Left renal pelvis (tissue), 4 donors: ENCODE measurements around the gene UNC13C. TPM values are rescaled to one million over a fixed set of nuclear protein-coding genes. Genes with fewer than 3 reads are reported as not detected.
A peak's percentile ranks its signal among the peaks of the same experiment; 100 is the strongest.
"Not testable (repeated sequence)": the region's sequence is repeated elsewhere in the genome, so short reads cannot be mapped to it uniquely, and the experiment has no call there.

ENCODE experiments used
- DNase-seq, 4 donors: peaks; one replicate each; pipeline ENCODE4 v3.0.0-alpha.2; 2013; ENCODE audit warnings: low read depth in 4 of 4, low spot score in 3 of 4
- polyA plus RNA-seq, 4 donors: library from polyadenylated mRNA; unstranded; fragments of 120-200 nt; gene quantifications; one replicate each; pipeline ENCODE4 v1.2.1, GENCODE V29; 2013; ENCODE audit not compliant: insufficient read length in 4 of 4

Gene UNC13C
- polyA plus RNA-seq, result 1 to 10 TPM; 2.0 to 10.0 (median 9.2) TPM

- peak in 1 of 4 donors; percentile 19 for DNase-seq
Observed at GRCh38 chr15:53978253-53978906, at the start of gene UNC13C. Gene UNC13C (plus strand): TSS chr15:53978441. CDS start chr15:54012904, 34,463 bp downstream.

- no peak for DNase-seq
Observed at GRCh38 chr15:53936137-53936536, 42.1 kb upstream of the UNC13C start.

GRCh38 chr15:53937632-53938031, 40.6 kb upstream of the UNC13C start:
- not testable (repeated sequence) for DNase-seq

GRCh38 chr15:53950572-53950971, 27.7 kb upstream of the UNC13C start:
- no peak for DNase-seq

- DNase-seq, result no peak
Observed at GRCh38 chr15:53955396-53955795, 22.8 kb upstream of the UNC13C start.

GRCh38 chr15:53962646-53963561, 15.3 kb upstream of the UNC13C start:
- no peak for DNase-seq

GRCh38 chr15:53963801-53964200, 14.4 kb upstream of the UNC13C start:
- DNase-seq, result no peak

- DNase-seq, result no peak
Observed at GRCh38 chr15:53974121-53974520, 4.1 kb upstream of the UNC13C start.

- DNase-seq, result no peak
Observed at GRCh38 chr15:53974813-53975212, 3.4 kb upstream of the UNC13C start.

- DNase-seq, result peak in 1 of 4 donors; percentile 48
Observed at GRCh38 chr15:53976844-53977392, 1.3 kb upstream of the UNC13C start.

GRCh38 chr15:53979051-53979788, 979 bp downstream of the UNC13C start:
- DNase-seq, result no peak

- DNase-seq, result no peak
Observed at GRCh38 chr15:53980021-53980420, 1.8 kb downstream of the UNC13C start.

GRCh38 chr15:53982071-53982680, 3.9 kb downstream of the UNC13C start:
- no peak for DNase-seq

- no peak for DNase-seq
Observed at GRCh38 chr15:53982876-53983275, 4.6 kb downstream of the UNC13C start.

- no peak for DNase-seq
Observed at GRCh38 chr15:53984221-53984620, 6.0 kb downstream of the UNC13C start.

GRCh38 chr15:53985562-53985961, 7.3 kb downstream of the UNC13C start:
- no peak for DNase-seq

GRCh38 chr15:53987480-53987879, 9.2 kb downstream of the UNC13C start:
- DNase-seq, result no peak

- no peak for DNase-seq
Observed at GRCh38 chr15:54007256-54007655, 29.0 kb downstream of the UNC13C start.

- no peak for DNase-seq
Observed at GRCh38 chr15:54011656-54012055, 33.4 kb downstream of the UNC13C start.

- DNase-seq, result no peak
Observed at GRCh38 chr15:54014067-54014655, 35.9 kb downstream of the UNC13C start.
